HG03108 (cell line): Measurements from ENCODE around the gene BANK1.
"Not testable (repeated sequence)": the region's sequence is repeated elsewhere in the genome, so short reads cannot be mapped to it uniquely, and the experiment has no call there.

Experiments used
- ATAC-seq: cut with Tn5 transposase; IDR thresholded peaks from one replicate; pipeline ENCODE4 v1.9.1; 2021; ENCODE audit warnings: moderate library complexity; ENCODE audit not compliant: unreplicated experiment

BANK1 gene

DNA sequence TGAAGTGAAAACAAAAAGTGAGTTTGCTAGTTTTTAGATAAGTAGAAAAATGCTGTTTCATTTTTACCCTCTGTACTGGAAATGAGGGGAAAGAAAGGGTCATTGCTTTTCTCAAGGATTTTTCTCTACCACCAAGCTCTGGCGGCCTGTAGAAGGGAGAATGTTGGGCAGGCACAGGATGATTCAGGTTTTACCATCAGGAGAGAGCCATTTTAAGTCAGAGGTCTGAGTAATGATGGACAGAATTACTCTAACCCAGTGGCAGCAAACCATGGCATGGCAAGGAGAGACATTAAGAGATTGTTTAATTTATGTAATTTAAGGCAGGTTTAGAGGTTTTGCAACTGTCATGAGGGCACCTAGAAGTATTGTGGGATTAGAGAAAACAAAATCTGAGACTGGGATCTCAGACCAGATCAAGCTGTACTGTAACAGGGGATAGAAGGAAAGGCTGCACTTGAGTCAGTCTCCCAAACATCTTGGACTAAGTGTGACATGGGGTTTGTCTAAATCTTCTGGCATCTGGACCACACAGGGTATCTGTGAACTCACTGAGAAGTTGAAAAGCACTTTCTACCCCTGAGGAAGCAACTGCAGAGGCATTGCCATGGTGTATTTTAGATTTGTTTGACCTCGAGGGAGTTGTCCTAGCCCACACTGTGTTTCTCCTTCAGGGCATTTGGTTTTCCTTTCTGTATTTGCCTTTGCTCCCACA is 81.6 kb downstream of the BANK1 start:
- ATAC-seq: no peak

DNA sequence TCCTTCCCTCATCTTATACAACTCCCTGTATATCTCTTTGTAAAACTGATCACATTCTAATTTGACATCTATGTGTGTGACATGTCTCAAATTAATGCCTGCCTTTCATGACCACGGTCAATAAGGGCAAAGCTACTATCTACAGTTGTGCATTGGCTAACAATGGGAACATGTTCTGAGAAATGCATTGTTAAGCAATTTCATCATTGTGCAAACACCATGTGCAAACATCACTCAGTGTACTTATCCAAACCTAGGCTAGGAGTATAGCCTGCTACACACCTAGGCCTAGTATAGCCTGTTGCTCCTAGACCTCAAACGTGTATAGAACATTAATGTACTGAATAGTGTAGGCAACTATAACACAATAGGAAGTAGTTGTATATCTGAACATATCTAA is 95.0 kb downstream of the BANK1 start:
- no peak for ATAC-seq

DNA sequence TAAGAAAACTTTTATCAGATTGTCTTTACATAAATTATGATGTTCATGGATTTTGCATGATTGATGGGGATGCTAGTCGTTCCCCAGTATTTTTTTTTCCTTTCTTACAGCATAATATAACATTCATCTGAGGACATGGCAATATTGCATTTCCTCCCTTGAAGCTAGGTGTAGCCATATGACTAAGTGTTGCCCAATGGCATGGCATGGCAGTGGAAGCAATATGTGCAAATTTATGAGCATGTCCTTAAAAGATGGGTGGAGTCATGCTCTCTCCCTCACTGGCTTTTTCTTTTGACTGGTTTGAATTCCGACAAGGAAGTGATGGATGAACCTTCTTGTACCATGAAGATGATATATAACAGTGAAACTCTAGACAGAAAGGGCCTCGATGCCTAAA is 96.3 kb downstream of the BANK1 start:
- no peak for ATAC-seq

DNA sequence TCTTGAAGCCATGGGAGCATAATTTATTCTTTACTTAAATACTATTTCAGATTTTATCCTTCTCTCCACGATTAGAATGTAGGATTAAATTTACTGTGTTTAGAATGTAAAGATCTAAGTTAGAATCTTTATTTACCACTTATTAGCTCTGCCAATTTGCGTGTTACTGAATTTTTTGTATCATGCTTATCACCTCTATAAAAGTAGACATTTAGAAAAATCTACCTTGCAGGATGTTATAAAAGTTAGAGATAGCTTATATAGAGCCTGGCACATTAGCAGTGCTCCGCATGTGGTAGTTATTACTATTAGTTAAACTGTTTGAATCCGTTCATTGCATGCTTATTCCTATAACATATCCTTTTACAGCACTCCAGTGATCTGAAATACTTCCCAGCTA is 97.9 kb downstream of the BANK1 start:
- no peak for ATAC-seq

DNA sequence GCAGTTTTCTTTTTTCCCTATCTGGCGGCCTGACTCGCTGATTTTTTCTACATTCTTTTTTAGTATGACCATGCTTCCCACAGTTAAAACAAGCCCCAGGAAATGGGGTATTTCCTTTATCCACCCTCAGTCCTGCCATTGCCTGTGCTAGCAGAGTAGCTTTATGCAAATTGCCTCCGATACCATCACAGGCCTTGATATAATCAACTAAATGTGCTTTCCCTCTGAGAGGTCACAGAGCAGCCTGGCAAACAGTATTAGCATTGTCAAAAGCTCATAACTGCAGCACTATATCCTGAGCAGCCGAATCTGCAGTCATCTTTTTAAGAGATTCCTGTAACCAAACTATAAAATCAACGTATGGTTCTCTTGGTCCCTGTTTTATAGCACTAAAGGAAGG is 115.0 kb downstream of the BANK1 start:
- ATAC-seq: not testable (repeated sequence)

DNA sequence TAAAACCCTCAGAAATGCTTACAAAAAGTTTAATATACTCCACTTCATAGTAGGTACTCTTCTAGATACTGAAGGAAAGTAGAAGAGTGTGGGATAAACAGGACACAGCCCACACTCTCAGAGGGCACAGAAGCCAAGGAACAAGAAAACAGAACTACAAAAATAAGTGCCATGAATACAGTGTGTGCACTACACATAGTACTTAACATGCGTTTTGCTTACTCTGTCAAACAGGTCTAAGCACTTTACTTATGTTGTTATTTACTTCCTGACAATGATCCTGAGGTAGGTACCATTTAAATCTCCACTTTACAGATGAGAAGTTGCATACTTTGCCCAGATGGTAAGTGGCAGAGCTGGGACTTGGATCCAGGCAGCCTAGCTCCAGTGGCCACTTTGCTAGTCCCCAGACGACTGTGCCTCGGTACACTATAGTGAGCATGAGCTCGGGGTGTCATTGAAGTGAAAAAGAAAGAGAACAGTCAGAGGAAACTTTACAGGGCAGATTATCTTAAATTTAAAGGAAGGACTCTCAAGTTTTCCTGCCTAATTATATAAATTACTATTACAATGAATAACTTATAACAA is 120.3 kb downstream of the BANK1 start:
- ATAC-seq: no peak

DNA sequence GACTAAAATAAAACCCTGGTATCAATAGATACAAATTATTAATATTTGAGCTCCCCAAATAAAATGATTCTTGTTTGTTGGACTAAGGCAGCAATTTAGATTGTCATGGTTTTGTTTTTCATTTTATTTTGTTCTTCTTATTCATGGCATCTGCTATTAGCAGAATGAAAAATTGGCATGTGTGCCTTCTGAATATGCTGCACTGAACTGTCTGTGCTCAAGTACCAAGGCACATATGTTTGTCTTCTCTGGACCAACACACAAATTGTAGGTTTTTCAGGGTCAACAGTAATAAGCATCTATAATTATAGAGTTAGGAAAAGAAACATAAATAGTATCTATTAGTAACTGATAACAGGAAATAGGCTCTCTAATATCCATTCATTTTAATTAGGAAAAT is 121.1 kb downstream of the BANK1 start:
- no peak for ATAC-seq

DNA sequence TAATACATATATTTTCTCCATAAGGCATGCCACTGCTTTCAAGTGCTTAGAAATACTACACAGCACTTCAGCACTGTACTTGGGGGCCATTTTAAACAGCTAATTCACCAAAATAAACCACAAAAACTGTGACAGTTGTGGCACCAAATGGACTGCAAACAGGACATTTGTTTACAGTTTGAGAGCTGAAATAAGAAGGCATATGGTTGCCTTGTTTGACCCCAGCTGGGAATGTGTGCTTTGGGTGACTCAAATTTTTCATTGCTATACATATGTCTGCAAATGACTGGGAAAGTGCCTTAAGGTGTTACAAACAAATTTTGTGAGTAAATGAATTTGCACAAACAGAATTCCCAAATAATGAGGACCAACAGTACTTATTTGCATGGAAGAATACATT is 124.2 kb downstream of the BANK1 start:
- no peak for ATAC-seq

DNA sequence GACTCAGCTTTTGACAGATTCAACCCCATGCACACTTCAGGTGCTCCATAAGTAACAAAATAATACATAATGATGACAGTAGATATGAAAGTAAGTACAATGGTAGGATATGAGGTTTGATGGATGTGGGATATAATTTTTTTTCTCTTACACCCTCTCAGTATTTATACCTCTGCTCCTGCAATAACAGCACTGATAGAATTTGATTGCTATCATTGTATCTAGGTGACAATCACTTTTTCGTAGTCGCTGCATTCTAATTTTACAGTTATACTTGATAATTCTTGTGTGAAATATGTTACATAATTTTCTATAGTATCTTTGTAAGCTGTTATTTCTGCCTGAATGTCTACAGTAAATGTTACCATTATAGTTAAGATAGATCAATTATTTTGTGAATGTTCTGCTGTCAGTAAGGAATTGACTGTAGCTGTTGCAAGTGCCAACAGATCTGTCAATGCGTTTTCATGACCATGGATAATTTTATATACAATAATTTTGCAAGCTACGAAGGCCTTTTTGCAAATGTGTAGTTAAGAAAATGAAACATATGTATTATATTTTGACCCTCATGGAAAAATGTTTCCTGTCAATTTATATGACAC is 128.9 kb downstream of the BANK1 start:
- no peak for ATAC-seq

DNA sequence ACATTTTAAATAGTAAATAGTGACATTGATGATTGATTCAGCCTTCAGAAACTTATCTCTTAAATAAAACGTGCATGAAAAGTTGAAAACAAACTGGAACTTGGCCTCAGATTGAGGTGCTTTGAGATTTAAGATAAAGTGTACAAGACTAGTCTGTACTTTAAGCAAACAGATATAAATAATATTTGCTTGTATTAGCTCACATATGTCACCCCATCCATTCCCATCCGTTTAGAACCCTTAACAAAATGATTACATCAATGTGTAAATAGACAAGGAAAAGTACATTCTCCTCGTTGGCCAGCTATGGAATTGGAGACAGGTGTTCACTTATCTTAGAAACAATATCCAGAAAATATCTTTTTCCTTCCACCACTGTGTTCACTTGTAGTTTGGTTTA is 130.8 kb downstream of the BANK1 start:
- no peak for ATAC-seq

DNA sequence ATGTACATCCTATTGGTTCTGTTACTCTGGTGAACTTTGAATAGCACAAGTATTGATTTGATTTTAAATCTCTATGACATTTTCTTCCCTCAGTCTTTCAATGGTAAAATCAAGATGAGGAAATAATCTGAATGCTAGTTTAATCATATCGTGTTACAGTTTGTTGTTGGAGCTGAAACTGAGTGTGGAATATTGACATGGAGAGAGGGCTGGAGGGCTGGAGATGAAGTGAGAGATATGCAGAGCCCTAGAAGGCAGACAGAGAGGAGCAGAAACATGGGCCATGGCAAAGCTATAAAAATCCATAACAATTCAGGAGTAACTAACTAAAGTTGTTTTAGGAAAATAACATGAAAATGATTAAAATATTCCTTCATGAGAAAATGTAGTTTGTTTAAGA is 141.1 kb downstream of the BANK1 start:
- no peak for ATAC-seq

DNA sequence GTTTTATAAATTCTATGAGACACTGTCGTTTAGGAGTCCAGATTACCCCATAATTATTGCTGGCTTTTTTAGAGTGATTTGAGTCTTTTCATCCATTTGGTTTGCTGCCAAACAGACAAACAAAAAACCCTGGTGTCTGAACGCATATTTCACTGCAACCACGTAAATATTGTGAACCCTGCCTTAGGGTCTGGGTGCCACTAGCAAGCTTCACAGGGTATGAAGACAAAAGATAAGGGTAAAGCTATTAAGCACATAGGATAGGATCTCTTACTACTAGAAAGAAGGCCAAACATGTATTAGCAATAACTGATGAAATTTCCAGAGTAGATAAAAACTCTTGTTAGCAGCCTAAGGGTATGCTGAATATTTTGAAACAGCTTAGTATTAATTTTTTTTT is 143.3 kb downstream of the BANK1 start:
- ATAC-seq: no peak

DNA sequence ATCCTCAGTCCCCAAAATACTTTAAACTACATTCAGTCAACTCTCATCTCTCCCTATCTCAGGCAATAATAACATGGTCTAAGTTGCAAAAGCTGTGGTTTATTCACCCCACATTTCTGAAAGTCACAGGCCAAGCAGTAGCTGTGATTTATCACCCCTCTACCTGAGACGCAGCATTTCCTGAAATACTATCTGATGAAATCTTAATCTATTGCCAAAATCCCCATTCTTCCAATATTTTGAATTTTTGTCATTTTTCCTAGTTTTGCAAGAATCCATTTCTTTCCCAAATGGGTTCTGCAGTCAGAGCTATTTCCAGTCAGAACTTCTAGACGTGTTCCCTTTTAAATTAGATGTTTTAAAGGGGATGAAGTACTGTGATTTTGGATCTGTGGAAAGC is 148.3 kb downstream of the BANK1 start:
- ATAC-seq: no peak

DNA sequence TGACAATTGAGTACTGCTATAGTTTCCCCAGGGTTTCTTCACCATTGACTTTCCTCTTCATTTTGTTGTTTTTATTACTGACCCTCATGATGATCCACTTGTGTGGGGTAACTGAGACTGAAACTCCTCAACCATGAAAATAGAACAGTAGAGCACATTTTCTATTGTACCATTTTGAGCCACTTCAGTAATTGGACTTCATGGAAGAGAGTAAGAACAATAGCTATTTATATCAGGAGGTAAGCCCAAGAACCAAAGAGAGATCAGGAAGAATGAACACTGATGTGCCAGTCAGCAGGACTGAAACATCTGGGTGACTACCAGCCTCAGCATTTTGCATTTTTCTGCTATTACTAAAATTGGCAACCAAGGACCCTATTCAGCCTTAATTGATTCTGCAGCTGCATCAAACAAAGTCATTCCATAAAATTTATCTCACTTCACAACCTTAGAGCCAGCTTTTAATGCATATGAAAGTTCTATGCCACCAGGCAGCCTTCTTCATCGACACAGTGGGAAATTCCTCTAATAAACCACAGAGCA is 151.4 kb downstream of the BANK1 start:
- no peak for ATAC-seq

DNA sequence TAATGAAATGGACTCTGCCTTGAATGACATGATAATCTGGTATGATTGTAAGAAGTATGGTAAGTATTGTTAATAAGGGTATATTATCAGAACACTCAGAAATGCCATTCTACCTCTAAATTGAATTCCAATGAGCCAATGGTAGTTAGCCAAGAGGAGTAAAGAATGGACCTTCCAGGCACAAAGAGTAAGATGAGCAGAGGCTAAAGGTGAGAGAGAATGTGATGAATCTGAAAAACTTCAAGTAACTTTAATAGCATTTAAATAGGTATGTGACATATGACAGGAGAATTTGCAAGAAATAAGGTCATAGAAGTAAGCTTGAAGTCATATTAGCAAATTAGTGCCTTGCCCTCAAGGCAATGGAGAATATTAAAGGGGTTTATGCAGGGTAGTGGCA is 152.4 kb downstream of the BANK1 start:
- ATAC-seq: no peak

DNA sequence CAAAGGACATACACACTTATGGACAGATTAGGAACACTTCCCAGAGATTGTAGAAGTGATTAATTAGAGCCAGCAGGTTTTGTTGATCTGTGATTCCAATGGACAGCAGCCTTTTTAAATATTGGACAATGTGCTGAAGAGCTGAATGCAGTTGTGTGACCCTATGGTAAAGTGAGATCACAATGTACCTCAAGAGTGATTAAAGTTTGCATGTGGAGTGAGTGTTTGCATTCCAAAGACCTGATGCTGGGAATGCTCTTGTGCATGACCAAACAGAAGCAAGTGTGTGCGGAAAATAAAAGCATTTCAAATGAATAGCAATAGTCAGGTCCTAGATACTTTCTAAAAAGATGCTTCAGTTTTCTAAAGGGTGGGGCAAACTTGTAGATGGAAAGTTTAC is 154.1 kb downstream of the BANK1 start:
- ATAC-seq: no peak

DNA sequence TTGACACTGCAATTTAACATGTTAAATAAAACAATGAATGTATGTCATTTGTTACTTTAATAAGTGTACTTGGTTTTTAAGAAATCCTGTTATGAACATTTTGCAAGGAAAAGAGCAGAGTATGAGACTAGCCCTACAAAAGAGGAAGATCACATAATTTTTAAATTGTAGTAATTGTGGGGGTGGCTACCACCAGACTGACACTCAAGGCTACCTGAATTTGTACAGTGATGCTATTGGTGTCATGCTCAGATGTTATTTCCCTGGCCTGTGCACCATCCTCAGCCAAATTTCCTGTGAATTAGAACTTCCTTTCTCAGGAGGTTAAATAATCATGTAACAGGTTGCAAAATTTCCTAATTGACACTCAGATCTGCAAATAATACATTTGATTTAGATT is 157.5 kb downstream of the BANK1 start:
- ATAC-seq: no peak

DNA sequence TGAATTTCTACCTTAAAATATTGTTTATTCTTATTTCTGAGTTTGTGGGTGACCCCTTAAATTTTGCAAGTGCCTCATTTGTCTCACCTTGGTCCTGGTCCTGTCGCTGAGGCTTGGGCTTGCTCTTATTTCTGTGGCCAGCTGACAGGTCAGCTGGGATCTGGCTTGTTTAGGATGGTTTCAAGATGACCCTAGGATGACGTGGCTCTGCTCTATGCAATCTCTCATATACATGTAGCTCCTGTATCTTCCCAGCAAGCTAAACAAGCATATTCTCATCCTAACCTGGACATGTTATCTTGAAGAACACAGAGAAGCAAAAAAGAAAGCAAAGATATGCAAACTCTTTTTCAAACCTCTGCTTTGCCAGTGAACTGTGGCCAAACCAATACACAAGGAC is 158.4 kb downstream of the BANK1 start:
- no peak for ATAC-seq

DNA sequence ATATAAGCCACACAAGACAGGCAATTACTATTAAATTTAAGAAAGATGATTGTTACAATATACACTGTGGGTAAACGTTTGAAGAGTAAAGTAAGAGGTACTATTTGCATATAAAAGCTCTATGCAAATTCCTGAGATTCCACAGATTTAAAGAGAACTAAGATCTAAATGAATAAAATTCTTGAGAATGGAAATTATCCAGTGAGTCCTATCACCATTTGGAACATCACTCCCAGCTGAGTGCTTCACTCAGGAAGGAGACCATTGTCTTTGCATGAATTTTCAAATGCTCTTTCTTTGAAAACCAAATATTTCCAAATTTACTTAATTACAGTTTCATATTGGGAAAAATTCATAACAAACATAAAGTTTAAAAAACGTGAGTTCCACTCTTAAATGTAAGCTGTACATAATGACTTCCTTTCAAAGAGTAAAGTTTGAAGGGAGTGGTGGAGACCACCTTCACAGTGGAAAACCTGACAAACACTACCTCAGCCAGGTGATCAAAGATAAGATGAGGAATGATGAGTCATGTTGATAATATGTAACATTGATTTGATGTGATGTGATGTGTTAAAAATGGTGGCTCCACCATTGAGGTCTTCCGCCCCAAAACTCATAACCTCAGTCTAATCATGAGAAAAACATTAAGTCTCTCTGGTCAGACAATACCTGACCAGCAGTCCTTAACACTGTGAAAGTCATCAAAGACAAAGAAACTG is 159.9 kb downstream of the BANK1 start:
- ATAC-seq: no peak

DNA sequence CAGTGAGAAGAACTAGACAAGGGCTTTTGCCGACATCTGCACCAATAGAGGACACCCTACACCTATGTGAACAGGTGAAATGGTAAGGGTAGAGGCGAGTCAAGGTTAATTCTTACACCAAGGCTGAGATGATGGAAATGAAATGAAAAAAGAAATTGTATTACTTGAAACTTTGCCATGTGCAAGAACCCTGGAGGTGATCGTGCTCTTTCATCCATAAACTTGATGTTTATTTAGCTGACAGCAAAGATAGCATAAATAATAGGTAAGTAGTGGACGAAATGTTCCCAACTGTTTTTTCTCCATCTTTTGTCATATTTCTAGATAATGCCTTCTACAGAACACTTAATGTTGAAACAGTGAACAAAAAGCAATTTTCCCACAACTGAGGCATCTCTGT is 162.5 kb downstream of the BANK1 start:
- ATAC-seq: no peak

DNA sequence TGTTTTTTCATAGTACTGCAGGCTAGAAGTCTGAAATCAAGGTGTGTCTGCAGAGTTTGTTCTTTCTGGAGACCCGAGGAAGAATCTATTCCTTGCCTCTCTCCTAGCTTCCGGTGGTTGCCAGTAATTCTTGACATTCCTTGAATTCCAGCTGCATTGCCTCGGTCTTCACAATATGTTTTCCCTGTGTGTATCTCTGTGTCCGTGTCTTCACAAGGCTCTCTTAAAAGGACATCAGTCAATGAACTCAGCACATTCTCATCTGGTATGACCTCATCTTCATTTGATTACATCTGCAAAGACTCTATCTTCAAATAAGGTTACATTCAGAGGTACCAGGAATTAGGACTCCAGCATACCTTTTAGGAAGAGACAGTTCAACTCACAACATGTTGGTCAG is 163.4 kb downstream of the BANK1 start:
- ATAC-seq: no peak

DNA sequence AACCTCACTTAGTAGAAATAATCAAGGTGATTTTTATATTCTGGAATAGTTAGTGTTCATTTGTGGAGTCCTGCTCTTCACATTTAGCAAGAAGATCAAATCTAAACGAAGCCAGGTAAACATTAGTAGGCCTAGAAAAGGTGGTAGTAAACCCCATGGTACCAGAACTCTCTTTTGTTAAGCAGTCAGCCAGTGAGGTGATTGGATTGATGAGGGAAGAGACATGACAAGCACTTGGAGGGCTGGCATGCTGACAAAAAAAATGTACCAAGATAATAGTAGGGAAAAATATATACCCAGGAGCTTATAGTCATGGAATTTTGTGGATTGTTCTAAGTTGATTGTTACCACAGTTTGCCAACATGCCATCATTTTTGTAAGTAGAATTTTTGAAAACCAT is 163.8 kb downstream of the BANK1 start:
- no peak for ATAC-seq
